Measurements from ENCODE around the gene SCART1. TPM values are rescaled to one million over a fixed set of nuclear protein-coding genes. Genes with fewer than 3 reads are reported as not detected.

SCART1 gene
- total and polyA plus RNA-seq, 10 of the 15 experiments (the other 5 are each of a cell fraction or from before 2014, with no cell fraction given), result 0.05 to 22.0 (median 0.58) TPM

- Histone ChIP-seq H3K4me3 (no peak overlapping the region), H3K9me3 (replicated peaks; ENCODE audit: control insufficient read depth, insufficient read depth, low read length) (no peaks in the 10 kb centered on the region; the same call in 2 of the 3 replicates), H2AFZ (ENCODE audit: control insufficient read depth, low read depth, low read length) (no peak overlapping the region), H3K27me3 (replicated peaks in 1 of 2; ENCODE audit: control insufficient read depth in 2 of 2, insufficient read depth in 2 of 2, low read length in 1 of 2) (no peaks in the 10 kb centered on the region), H3K36me3 (ENCODE audit: control insufficient read depth in 2 of 2, insufficient read depth in 2 of 2, low read length in 1 of 2) (no peaks in the 10 kb centered on the region), H3K79me2 (ENCODE audit: control insufficient read depth, insufficient read depth, low read length) (no peaks in the 10 kb centered on the region), H3K27ac (ENCODE audit: control insufficient read depth, insufficient read depth) (no peak overlapping the region), H3K4me1 (ENCODE audit: control insufficient read depth, insufficient read depth, low read length) (no peaks in the 10 kb centered on the region), H3K9ac (ENCODE audit: control insufficient read depth, insufficient read depth, low read length) (no peak overlapping the region), H4K20me1 (ENCODE audit: control insufficient read depth, insufficient read depth) (no peaks in the 10 kb centered on the region), H3K4me2 (ENCODE audit: control insufficient read depth, insufficient read depth) (no peak overlapping the region)
- RAD21 ChIA-PET (ENCODE audit: unreplicated experiment), result no interaction called here
- intact Hi-C loops (cut with micrococcal nuclease; ENCODE audit: unreplicated experiment), result no loop called here
- FAIRE-seq (no peak), DNase-seq (ENCODE audit: low read depth, low spot score) (no peak), ATAC-seq (no peak)
- CTCF ChIA-PET, result no interaction called here
- in situ Hi-C loops (cut with MboI), result no loop called here
- SMC1A ChIA-PET (ENCODE audit: uncharacterized antibody, unreplicated experiment), result interaction anchor here (0.6 kb wide), 1 partner anchor 14 kb away, joined by 3 read pairs; no protein-coding TSS in a partner anchor
- WGBS (ENCODE audit: insufficient coverage, insufficient replicate concordance, low lambda C conversion rate, missing lambda C conversion rate), result 37% methylated on average over 11 of the region's 11 CpGs
- BruUV-seq (replicated peaks), result no TSS peak
- POLR2A ChIA-PET, result no interaction called here
- TF ChIP-seq IKZF2 (IDR thresholded peaks at IDR 0.05) (no peak), ZBTB11 (CRISPR knock-in tag; IDR thresholded peaks at IDR 0.05) (no peak), SPI1 (IDR thresholded peaks at IDR 0.05; ENCODE audit: borderline replicate concordance, insufficient read depth, low read depth, low read length) (no peak), SMC3 (IDR thresholded peaks at IDR 0.05; ENCODE audit: borderline replicate concordance, low read length) (no peak), STAT1 (conservative IDR thresholded peaks at IDR 0.05) (no peak), FOS (IDR thresholded peaks at IDR 0.05; ENCODE audit: borderline replicate concordance, extremely low read depth, insufficient read length) (no peak), NFXL1 (IDR thresholded peaks at IDR 0.05; ENCODE audit: borderline replicate concordance) (no peak), NRF1 (conservative IDR thresholded peaks at IDR 0.05; ENCODE audit: low read depth, low read length) (no peak), SIX5 (IDR thresholded peaks at IDR 0.05; ENCODE audit: low read depth, low read length, severe bottlenecking) (no peak), HCFC1 (IDR thresholded peaks at IDR 0.05; ENCODE audit: low read length) (no peak), POLR2A (IDR thresholded peaks at IDR 0.05; ENCODE audit: low read depth, low read length) (no peak)
These were observed 22.3 kb downstream of the SCART1 start for GRCh38 chr10:133475821-133476640.
